Middle frontal gyrus (tissue), 1 donor: ENCODE measurements around the gene EFCAB9.

Experiments used
- DNase-seq: peaks from one replicate; pipeline ENCODE4 v3.0.0-alpha.2; 2015; ENCODE audit warnings: low spot score; ENCODE audit errors: extremely low spot score

Gene EFCAB9

GRCh38 chr5:172235827-172236736 is 42.1 kb downstream of the EFCAB9 start:
- DNase-seq: no peak

- DNase-seq: no peak
Observed at GRCh38 chr5:172238334-172238733, 44.4 kb downstream of the EFCAB9 start.

- DNase-seq: no peak
Observed at GRCh38 chr5:172243302-172243701, 49.3 kb downstream of the EFCAB9 start.

GRCh38 chr5:172245046-172245445 is 51.1 kb downstream of the EFCAB9 start:
- no peak for DNase-seq

- no peak for DNase-seq
Observed at GRCh38 chr5:172245703-172246125, 51.7 kb downstream of the EFCAB9 start.

GRCh38 chr5:172248637-172249036 is 54.7 kb downstream of the EFCAB9 start:
- no peak for DNase-seq

GRCh38 chr5:172251419-172251818 is 57.4 kb downstream of the EFCAB9 start:
- no peak for DNase-seq

- no peak for DNase-seq
Observed at GRCh38 chr5:172252501-172252900, 58.5 kb downstream of the EFCAB9 start.
